B cell (primary cell): ENCODE measurements around the gene TSPAN18. TPM values are rescaled to one million over a fixed set of nuclear protein-coding genes. Genes with fewer than 3 reads are reported as not detected.

ENCODE experiments used
- ATAC-seq: fragments of 200-7000 bp; cut with Tn5 transposase; one replicate; pipeline ENCODE4 v1.10.0; 2021; ENCODE audit warnings: low read depth, mild to moderate bottlenecking, moderate number of reproducible peaks, moderate library complexity
- CTCF ChIA-PET: fragments of 350-600 bp; sonication (Branson Sonifier 250); formaldehyde crosslinking; loops from one replicate; lab custom pipeline; 2021; ENCODE audit warnings: antibody characterized with exemption, inconsistent platforms; lab: Charles Lee
- POLR2A ChIA-PET: fragments of 350-600 bp; sonication (Branson Sonifier 250); formaldehyde crosslinking; loops from one replicate; lab custom pipeline; 2021; ENCODE audit warnings: antibody characterized with exemption; lab: Charles Lee
- DNase-seq: peaks from one replicate; pipeline ENCODE4 v3.0.0; 2013
- H2AFZ ChIP-seq: 2 replicates; pipeline ENCODE4 v1.6.1; 2012; ENCODE audit warnings: mild to moderate bottlenecking, low read depth, low read length; ENCODE audit not compliant: insufficient read depth, poor library complexity, severe bottlenecking
- H3K27ac ChIP-seq, 2 donors: 1 replicate in 1 of 2; 2 replicates in 1 of 2; pipeline ENCODE4 v1.5.1; 2012 to 2013; ENCODE audit warnings: low read length in 2 of 2, mild to moderate bottlenecking in 2 of 2, moderate library complexity in 1 of 2
- H3K27me3 ChIP-seq, 4 experiments: fragments of 200-600 bp in 1 of 4; sonication (generic) in 1 of 4; replicated peaks in 1 of 4; 1 replicate in 2 of 4; 2 replicates in 2 of 4; pipeline versions ENCODE4 v1.6.1 to v1.7.0; 2013 to 2016; ENCODE audit warnings: low read length in 3 of 4, mild to moderate bottlenecking in 2 of 4, mixed read lengths in 1 of 4, moderate library complexity in 1 of 4; ENCODE audit not compliant: insufficient read depth in 4 of 4, control insufficient read depth in 3 of 4; ENCODE audit errors: control extremely low read depth in 1 of 4
- H3K36me3 ChIP-seq, 2 experiments: replicated peaks in 1 of 2; 1 replicate in 1 of 2; 2 replicates in 1 of 2; pipeline versions ENCODE4 v1.6.1 to v1.7.1; 2013; ENCODE audit warnings: low read length in 1 of 2; ENCODE audit not compliant: insufficient read depth in 2 of 2, control insufficient read depth in 1 of 2; ENCODE audit errors: control extremely low read depth in 1 of 2, extremely low read depth in 1 of 2
- H3K4me1 ChIP-seq, 2 donors: fragments of 200-600 bp in 1 of 2; sonication (generic) in 1 of 2; 1 replicate in 1 of 2; 2 replicates in 1 of 2; pipeline versions ENCODE4 v1.5.1 to v1.6.1; 2013 to 2017; ENCODE audit warnings: low read length in 2 of 2; ENCODE audit not compliant: control insufficient read depth in 2 of 2, insufficient read depth in 2 of 2
- H3K4me2 ChIP-seq: replicated peaks from 2 replicates; pipeline ENCODE3; 2012; ENCODE audit warnings: mild to moderate bottlenecking, low read depth, low read length; ENCODE audit not compliant: poor library complexity, severe bottlenecking
- H3K4me3 ChIP-seq, 5 experiments: fragments of 200-600 bp in 1 of 5; sonication (generic) in 1 of 5; 1 replicate in 3 of 5; 2 replicates in 2 of 5; pipeline versions ENCODE4 v1.5.1 to v1.7.0; 2011 to 2016; ENCODE audit warnings: low read length in 4 of 5, mild to moderate bottlenecking in 4 of 5, low read depth in 2 of 5, control low read depth in 1 of 5, moderate library complexity in 1 of 5; ENCODE audit not compliant: insufficient read depth in 1 of 5; ENCODE audit errors: control extremely low read depth in 1 of 5, extremely low read depth in 1 of 5
- H3K79me2 ChIP-seq: fragments of 200-600 bp; sonication (generic); one replicate; pipeline ENCODE4 v1.6.0; 2016; ENCODE audit warnings: low read length; ENCODE audit not compliant: control insufficient read depth, insufficient read depth
- H3K9ac ChIP-seq: fragments of 200-600 bp; sonication (generic); 2 replicates; pipeline ENCODE4 v1.6.1; 2017; ENCODE audit warnings: mild to moderate bottlenecking, low read length, moderate library complexity
- H3K9me3 ChIP-seq, 3 donors: one replicate each; pipeline versions ENCODE4 v1.6.1 to v1.7.1; 2013; ENCODE audit warnings: low read length in 2 of 3; ENCODE audit not compliant: control insufficient read depth in 2 of 3, insufficient read depth in 1 of 3; ENCODE audit errors: control extremely low read depth in 1 of 3
- H4K20me1 ChIP-seq: 2 replicates; pipeline ENCODE4 v1.6.0; 2012; ENCODE audit warnings: mild to moderate bottlenecking, low read length; ENCODE audit not compliant: insufficient read depth, control insufficient read depth, poor library complexity, severe bottlenecking
- H3K27ac Mint-ChIP-seq: one replicate; pipeline ENCODE4 v1.8.0; 2021; ENCODE audit warnings: mixed read lengths
- H3K27me3 Mint-ChIP-seq: one replicate; pipeline ENCODE4 v1.8.0; 2021; ENCODE audit warnings: mixed read lengths
- H3K4me1 Mint-ChIP-seq: one replicate; pipeline ENCODE4 v1.8.0; 2021; ENCODE audit warnings: mixed read lengths
- H3K4me3 Mint-ChIP-seq: one replicate; pipeline ENCODE4 v1.8.0; 2021; ENCODE audit warnings: mixed read lengths
- H3K9me3 Mint-ChIP-seq: one replicate; pipeline ENCODE4 v1.8.0; 2022; ENCODE audit warnings: mixed read lengths; ENCODE audit not compliant: insufficient read depth
- EZH2 ChIP-seq: IDR thresholded peaks from 2 replicates; pipeline ENCODE4 v1.6.1; 2012; ENCODE audit warnings: borderline replicate concordance, low read depth, mild to moderate bottlenecking, moderate library complexity, low read length; ENCODE audit not compliant: insufficient read depth, poor library complexity, severe bottlenecking
- WGBS: methylation state at CpG from one replicate; pipeline ENCODE4 v1.1.5; 2013; ENCODE audit warnings: missing lambda C conversion rate; ENCODE audit not compliant: insufficient coverage; 5-methylcytosine and 5-hydroxymethylcytosine counted together
- intact Hi-C: fragments of 100-400 bp; cut with micrococcal nuclease; formaldehyde crosslinking; loops from one replicate; pipeline ENCODE4 v1.10.0; 2022
- polyA plus RNA-seq: library from polyadenylated mRNA; depleted of rRNA; stranded (reverse); fragments of >200 nt; gene quantifications from 2 replicates; pipeline ENCODE4 v1.2.3, GENCODE V29; 2012
- total RNA-seq, 2 donors: library from RNA; stranded (reverse); fragments of 120-200 nt in 1 of 2; gene quantifications; 1 replicate in 1 of 2; 2 replicates in 1 of 2; pipeline versions ENCODE4 v1.2.3 to v1.2.4, GENCODE V29; 2013 to 2022
- TF ChIP-seq, protein P1 (sequence below): fragments of 200-600 bp; IDR thresholded peaks from one replicate; pipeline ENCODE4 v1.8.0; 2022; ENCODE audit warnings: antibody characterized with exemption, mild to moderate bottlenecking

TSPAN18 gene
- total and polyA plus RNA-seq, 2 donors (not counting 1 experiment from before 2014, with no cell fraction given): 0.75 to 2.0 TPM

GRCh38 chr11:44872556-44872955 is 145.8 kb downstream of the TSPAN18 start:
- Histone ChIP-seq H3K36me3 (no peaks in the 10 kb centered on the region), H3K9me3 (peaks cover 0 to 6% (median 0%) of the 10 kb centered on the region in 3 donors), H3K27me3 (no peaks in the 10 kb centered on the region), H3K9ac (no peak overlapping the region), H3K4me3 (no peak overlapping the region), H3K27ac (no peak overlapping the region), H3K79me2 (no peaks in the 10 kb centered on the region), H3K4me1 (peaks cover 0 to 4% of the 10 kb centered on the region in 2 donors), H4K20me1 (no peaks in the 10 kb centered on the region), H2AFZ (no peak overlapping the region), H3K4me2 (no peak overlapping the region)
- Mint-ChIP-seq H3K9me3 (no peaks in the 10 kb centered on the region), H3K27ac (no peak overlapping the region), H3K4me1 (peaks cover 2% of the 10 kb centered on the region), H3K4me3 (no peak overlapping the region), H3K27me3 (no peaks in the 10 kb centered on the region)
- TF ChIP-seq EZH2: no peak
- TF ChIP-seq, protein P1, sequence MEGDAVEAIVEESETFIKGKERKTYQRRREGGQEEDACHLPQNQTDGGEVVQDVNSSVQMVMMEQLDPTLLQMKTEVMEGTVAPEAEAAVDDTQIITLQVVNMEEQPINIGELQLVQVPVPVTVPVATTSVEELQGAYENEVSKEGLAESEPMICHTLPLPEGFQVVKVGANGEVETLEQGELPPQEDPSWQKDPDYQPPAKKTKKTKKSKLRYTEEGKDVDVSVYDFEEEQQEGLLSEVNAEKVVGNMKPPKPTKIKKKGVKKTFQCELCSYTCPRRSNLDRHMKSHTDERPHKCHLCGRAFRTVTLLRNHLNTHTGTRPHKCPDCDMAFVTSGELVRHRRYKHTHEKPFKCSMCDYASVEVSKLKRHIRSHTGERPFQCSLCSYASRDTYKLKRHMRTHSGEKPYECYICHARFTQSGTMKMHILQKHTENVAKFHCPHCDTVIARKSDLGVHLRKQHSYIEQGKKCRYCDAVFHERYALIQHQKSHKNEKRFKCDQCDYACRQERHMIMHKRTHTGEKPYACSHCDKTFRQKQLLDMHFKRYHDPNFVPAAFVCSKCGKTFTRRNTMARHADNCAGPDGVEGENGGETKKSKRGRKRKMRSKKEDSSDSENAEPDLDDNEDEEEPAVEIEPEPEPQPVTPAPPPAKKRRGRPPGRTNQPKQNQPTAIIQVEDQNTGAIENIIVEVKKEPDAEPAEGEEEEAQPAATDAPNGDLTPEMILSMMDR: no peak
- POLR2A ChIA-PET: no interaction called here
- ATAC-seq (no peak), DNase-seq (no peak)
- intact Hi-C loops: no loop called here
- CTCF ChIA-PET: no interaction called here
- 100% methylated on average over 1 of the region's 1 CpG for WGBS

DNA sequence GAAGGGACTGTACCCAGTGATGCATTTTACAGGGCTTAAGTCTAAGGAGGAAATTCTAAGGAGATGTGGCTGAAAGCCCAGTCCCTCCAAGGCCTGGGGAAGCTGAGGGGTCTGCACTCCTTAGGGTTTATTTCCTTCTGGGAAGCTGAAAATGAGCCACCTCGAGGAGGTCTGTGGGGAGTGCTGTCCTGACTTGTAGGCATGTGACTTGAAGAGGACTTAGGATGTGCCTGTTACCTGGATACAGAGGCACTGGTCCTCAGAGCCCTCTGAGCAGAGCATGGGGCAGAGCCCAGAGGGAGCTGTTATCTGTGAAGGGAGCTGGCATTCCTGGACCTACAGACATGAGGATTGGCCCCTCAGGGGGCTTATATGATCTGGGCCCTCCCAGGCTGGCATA is 146.8 kb downstream of the TSPAN18 start:
- no peak for DNase-seq
- POLR2A ChIA-PET: no interaction called here

More for the DNA sequence above, 146.8 kb downstream of the TSPAN18 start:
- WGBS: 45% methylated on average over 1 of the region's 1 CpG
- Histone ChIP-seq H3K4me3 (no peak overlapping the region), H3K27me3 (no peaks in the 10 kb centered on the region), H2AFZ (no peak overlapping the region), H3K79me2 (no peaks in the 10 kb centered on the region), H3K36me3 (no peaks in the 10 kb centered on the region), H3K27ac (no peak overlapping the region), H3K9me3 (peaks cover 0 to 6% (median 0%) of the 10 kb centered on the region in 3 donors), H4K20me1 (no peaks in the 10 kb centered on the region), H3K9ac (no peak overlapping the region), H3K4me2 (no peak overlapping the region), H3K4me1 (peaks cover 0 to 4% of the 10 kb centered on the region in 2 donors)
- CTCF ChIA-PET: no interaction called here
- TF ChIP-seq, protein P1: no peak
- no peak for TF ChIP-seq EZH2
- peaks cover 2% of the 10 kb centered on the region for H3K4me1 Mint-ChIP-seq
- no peak overlapping the region for H3K4me3 Mint-ChIP-seq
- H3K27ac Mint-ChIP-seq: no peak overlapping the region
- intact Hi-C loops: no loop called here
- no peak for ATAC-seq
- no peaks in the 10 kb centered on the region for H3K9me3 Mint-ChIP-seq
- no peaks in the 10 kb centered on the region for H3K27me3 Mint-ChIP-seq
